GM19438 (cell line): ENCODE data around the gene CSNK2B.

Experiments
- ATAC-seq: cut with Tn5 transposase; IDR thresholded peaks from one replicate; pipeline ENCODE4 v1.9.1; 2021; ENCODE audit warnings: low read depth; ENCODE audit not compliant: unreplicated experiment

CSNK2B gene

GRCh38 chr6:31660381-31661261, 5.3 kb upstream of the CSNK2B start, which contains the start of gene C6orf47:
Gene C6orf47, minus strand, starts transcription at chr6:31660778. Its CDS starts 831 bp downstream, at chr6:31659947.
- peak; percentile 45 for ATAC-seq

DNA sequence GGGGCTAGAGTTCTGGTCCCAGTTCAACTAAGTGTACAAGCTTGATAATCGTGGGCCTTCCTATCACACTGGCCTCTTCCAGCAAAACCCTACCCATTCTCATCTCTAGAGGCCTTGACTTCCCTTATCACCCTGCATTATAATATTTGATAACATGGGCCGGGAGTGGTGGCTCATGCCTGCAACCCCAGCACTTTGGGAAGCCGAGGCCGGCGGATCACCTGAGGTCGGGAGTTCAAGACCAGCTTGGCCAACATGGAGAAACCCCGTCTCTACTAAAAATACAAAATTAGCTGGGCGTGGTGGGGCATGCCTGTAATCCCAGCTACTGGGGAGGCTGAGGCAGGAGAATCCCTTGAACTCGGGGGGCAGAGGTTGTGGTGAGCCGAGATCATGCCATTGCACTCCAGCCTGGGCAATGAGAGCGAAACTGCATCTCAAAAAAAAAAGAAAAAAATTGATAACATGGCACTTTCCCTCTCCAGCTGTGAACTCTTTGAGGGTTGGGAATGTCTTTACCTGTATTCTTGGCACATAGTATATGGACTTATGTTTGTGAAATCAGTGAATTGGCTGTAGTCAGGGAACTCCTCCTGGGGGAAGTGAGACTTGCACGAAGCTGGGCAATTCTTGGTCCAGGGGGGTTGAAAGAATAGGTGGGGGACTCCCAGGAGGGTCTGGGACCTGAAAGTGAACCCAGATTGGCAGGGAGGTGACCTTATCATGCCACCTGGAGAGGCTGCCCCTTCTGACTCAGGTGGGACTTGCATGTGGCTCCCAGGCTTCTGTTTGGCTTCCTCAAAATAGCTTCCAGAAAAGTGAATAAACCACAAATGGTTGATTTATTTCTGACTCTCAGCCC, 4.4 kb upstream of the CSNK2B start:
- no peak for ATAC-seq

DNA sequence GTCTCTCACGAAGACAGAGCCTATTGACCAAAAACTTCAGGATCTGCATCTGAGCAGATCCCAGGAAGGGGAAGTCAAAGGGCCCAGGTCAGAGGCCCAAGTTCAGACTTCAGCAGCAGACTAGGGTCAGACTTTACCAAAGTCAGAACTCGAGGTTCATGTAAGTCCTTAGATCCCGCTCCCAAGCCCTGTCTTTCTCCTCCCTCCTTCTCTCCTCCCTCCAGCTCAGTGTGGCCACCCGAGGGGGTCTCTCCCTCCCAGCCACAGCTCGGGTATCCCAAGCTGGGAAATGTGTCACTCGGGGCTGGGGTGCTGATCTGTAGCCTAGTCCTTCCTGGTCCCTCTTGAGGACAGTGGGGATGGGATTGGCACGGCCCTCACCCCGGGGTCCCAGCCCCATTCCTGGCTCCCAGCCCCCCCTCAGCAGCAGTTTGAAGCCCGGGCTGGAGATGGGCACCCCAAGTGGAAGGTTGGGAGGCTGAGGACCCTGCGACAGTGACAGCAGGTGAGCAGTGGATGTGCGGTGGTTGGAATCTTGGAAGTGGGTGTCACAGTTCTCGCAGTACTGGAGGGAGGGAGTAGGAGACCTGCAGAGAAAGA, 3.7 kb upstream of the CSNK2B start:
- ATAC-seq: no peak

DNA sequence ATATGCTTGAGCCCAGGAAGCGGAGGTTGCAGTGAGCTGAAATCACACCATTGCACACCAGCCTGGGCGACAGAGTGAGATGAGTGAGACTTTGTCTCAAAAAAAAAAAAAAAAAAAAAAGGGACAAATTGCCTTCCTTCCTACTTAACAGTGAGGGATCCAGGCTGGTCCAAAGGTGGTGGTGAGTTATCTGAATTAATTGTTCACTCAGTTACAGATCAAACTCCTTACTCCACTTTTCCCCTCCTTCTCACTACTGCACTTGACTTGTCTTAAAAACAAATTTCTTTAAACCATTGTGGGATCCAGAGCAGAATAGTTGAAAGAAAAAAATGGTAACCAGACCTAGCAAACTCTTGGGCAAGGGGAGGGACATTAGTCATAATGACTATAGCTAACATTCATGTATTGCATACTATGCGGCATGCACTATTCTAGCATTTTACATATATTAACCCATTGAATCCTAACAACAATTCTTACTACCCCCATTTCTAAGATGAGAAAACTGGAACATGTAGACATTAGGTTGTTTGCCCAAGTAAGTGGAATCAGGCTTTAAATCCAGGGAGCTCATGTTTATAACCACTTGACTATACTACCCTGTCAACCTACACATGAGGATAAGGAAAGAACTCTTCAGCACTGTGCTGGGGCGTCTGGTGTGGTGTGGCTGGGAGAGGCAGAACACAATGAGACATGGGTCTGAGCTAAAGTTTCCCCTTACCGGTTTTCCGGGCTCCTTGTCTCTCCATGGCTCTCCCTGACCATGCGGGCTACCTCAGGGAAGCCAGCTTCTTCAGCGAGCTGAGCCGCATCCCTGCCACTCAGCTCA, 2.5 kb upstream of the CSNK2B start:
- ATAC-seq: no peak

DNA sequence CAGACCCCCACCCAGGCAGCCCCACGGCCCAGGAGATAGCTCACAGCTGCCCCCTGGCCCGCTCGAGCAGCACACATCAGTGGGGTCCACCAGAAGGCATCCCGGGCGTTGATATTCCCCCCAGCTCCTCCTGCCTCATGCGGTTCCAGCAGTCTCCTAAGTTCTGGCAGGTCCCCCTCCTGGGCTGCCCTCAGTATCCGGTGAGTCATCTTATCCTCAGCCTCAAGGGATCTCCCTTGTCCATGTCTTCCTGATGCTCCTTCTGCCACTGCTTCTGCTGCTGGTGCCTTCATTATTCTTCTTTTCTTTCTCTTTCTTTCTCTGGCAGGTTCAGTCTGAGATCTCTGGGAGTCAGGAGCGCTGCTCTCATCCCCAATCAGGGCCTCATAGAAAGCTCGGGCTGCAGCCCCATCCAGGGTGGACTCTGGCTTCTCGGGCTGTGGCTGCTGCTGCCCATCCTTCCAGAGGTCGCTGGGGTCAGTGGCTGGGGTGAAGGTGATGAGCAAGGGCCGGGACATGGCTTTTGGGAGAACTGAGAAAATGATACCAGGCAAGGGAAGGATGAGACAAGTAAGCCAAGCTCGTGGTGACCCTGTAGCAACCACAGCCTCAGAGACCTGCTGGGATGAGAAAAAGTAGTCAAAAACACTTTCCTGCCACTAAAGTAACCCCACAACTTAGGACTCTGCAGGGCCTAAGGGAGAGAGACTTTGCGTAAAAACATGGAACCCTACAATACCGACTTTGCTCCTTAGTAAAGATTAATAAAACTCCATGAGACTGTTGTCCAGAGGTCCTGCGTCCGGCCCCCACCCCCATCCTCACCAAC, 1.7 kb upstream of the CSNK2B start:
- ATAC-seq: no peak

DNA sequence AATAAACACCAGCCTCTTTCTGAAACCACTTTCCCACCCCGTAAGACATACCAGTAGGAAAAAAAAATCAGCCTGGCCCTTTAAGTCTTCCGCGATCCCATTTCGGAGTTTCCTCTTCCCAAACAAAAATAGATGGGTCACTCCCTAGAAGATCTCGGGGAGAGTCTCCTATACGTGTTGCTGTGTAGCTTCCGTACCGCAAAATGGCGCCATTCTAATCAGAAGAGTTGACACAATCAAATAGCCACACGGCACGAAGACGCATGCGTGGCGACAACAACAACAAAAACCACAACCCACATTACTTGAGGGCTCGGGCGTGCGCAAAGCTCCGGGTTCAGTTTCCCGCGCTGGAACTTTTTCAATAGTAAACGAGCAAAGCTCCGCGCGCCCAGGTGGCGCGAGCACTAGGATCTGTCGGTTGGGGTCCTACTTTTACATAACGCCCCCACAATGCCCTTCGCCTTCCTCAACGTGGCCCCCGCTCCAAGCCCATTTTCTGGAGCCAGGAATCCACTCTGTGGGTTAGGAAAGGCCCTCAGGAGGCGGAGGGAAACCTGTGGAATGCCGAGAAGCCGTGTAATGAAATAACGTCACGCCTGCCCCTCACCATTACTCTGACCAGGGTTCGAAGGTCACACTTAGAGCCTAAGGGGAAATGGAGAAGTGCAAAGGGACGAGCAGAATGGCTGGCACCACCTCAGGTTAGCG, 935 bp upstream of the CSNK2B start, which contains the start of gene GPANK1:
Gene GPANK1 (minus strand): TSS at position 208 of the 711 bp plus-strand sequence. CDS start 519 bp downstream, outside the sequence.
- ATAC-seq: peak; percentile 2

DNA sequence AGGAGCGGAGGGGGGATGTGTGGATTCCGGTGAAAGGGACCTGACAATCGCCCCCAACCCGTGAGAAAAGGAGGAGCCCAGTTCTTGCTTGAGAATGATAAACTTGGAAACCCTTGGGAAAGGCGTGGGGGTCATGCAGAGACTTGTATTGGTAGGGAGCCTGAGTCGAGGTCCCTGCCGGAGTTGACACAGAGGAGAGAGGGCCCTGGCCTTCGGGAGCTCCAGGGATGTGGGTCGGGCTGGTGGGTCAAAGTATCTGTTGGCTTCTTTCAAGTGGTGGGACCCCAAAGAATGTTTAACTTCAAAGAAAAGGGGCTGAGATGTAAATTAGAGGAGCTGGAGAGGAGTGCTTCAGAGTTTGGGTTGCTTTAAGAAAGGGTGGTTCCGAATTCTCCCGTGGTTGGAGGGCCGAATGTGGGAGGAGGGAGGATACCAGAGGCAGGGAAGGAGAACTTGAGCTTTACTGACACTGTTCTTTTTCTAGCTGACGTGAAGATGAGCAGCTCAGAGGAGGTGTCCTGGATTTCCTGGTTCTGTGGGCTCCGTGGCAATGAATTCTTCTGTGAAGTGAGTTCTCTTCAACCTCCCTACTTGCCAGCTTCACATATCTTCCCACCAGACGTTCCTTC, 571 bp downstream of the CSNK2B start:
- ATAC-seq: no peak

GRCh38 chr6:31669676-31670075, 3.8 kb downstream of the CSNK2B start, which contains the start of gene LY6G5B:
Gene LY6G5B, plus strand, starts transcription at chr6:31669976. Its CDS starts 975 bp downstream, at chr6:31670951.
- no peak for ATAC-seq

- ATAC-seq: no peak
Measured at GRCh38 chr6:31676322-31676903, 10.5 kb downstream of the CSNK2B start.

GRCh38 chr6:31676904-31677303, 11.0 kb downstream of the CSNK2B start:
- ATAC-seq: no peak

DNA sequence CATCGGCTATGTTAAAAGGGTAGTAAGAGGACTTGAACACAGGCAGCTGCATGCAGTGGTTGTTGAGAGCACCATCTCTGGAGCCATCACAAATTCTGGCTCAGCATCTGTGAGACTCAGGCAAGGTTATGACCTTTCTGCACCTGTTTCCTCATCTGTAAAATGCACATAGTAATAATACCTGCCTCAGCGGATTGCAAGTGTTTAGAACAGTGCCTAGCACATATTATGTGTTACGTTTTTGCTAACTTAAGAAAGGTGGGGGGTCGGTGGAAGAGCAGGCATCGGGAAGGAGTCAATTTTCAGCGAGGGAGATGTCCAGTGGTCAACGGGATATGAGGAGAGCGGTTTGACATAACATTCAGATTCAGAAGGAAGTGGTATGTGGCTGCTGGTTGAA, 12.1 kb downstream of the CSNK2B start:
- no peak for ATAC-seq

DNA sequence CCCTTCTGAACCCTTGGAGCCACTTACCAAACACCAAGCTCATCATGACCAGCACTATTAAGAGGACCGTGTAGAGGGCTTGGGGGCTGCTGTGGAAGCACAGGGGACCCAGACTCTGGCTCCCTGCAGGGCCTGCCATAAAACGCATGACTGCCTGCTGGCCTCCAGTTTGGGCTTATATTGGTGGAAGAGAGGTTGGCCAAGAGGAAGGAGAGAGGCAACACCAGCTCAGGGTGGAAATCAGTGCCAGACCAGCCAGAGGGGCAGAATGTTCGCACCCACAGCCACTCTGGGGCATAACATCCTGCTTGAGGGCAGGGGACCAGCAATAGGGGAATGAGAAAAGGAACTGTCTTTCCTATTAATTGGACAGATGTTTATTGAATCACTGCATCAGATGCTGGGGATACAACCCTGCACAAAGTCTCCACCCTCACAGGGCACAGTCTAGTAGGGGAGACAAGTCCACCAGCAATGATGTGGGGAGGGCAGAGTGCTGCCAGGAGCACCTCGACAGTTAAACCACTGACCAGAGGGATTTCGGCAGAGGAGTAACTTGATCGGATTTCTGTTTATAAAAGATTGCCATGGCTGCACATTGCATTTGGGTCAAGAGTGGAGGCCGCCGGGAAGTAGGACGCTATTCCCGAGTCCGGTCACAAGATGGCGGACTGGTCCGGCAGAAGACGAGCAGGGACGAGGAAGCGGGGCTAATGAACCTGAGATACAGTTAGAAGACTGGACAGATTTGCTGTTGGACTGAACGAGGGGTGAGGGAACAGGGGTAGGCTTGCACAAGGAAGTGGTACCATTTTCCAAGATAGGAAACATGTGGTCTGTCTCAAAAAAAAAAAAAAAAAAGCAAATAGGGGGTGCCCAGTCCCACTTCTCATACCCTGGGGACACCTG, 14.6 kb downstream of the CSNK2B start, which contains the start of gene LY6G5C:
Gene LY6G5C (minus strand): TSS at position 842 of the 909 bp plus-strand sequence. CDS start 694 bp downstream, at position 148.
- no peak for ATAC-seq

DNA sequence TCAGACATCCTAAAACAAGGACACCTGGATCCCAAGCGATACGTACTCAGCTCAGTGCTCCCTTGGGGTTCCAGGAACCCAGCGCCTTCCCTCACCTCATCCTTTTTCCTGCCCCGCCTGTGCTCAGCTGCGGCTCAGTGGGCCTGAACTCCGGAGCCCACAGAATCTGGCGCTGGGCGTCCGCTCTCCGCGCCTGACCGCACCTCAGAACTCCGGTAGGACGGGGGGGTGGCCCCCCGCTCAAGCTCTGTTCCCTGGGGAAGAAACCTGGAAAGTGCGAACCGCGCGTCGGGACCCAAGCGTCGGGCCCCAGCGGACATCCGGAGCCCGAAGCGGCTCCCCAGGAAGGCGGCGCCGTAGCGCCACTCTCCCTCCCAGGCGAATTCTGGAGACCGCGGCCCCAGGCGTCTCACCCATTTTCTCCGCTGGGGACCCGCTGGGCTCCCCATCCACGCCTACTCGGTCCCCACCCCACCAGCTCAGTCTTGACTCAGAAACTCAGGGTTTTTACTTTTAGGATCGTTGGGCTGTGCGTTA, 15.3 kb downstream of the CSNK2B start:
- ATAC-seq: no peak

GRCh38 chr6:31683591-31683990, 17.7 kb downstream of the CSNK2B start:
- ATAC-seq: no peak

GRCh38 chr6:31686483-31686882, 20.6 kb downstream of the CSNK2B start:
- ATAC-seq: no peak

- no peak for ATAC-seq
Measured at GRCh38 chr6:31687321-31687720, 21.4 kb downstream of the CSNK2B start.
